SK-N-SH (cell line): ENCODE results near the gene TLE1. TPM values are rescaled to one million over a fixed set of nuclear protein-coding genes. Genes with fewer than 3 reads are reported as not detected.

ENCODE experiments used
- CTCF ChIA-PET: fragments of 300-600, 350-600 bp; formaldehyde crosslinking; extraction: SDS; loops from one replicate; lab custom pipeline; 2021; lab: Yijun Ruan, JAX
- POLR2A ChIA-PET: fragments of 350-600 bp; sonication (Branson Sonifier 250); formaldehyde crosslinking; extraction: SDS; loops from one replicate; lab custom pipeline; 2020; ENCODE audit warnings: antibody characterized with exemption, inconsistent platforms; lab: Yijun Ruan, JAX
- DNase-seq: peaks from one replicate; pipeline ENCODE4 v3.0.0; 2012
- H2AFZ ChIP-seq: fragments of 200-600 bp; sonication (generic); 2 replicates; pipeline ENCODE4 v1.8.1; 2016; ENCODE audit warnings: antibody characterized with exemption, mild to moderate bottlenecking, low read depth
- H3F3A ChIP-seq: fragments of 200-600 bp; sonication (generic); replicated peaks from 2 replicates; pipeline ENCODE3; 2016; ENCODE audit warnings: antibody characterized with exemption, mild to moderate bottlenecking; ENCODE audit not compliant: insufficient read depth
- H3K27ac ChIP-seq, 2 experiments: fragments of 200-500 bp in 1 of 2; fragments of 200-600 bp in 1 of 2; sonication (Bioruptor generic) in 1 of 2; sonication (generic), shearing (Covaris generic) in 1 of 2; 2 replicates each; pipeline versions ENCODE4 v1.5.1 to v1.6.1; 2014 to 2016; ENCODE audit warnings: low read depth in 2 of 2, inconsistent platforms in 1 of 2, low read length in 1 of 2, mild to moderate bottlenecking in 1 of 2, mixed read lengths in 1 of 2
- H3K27me3 ChIP-seq: fragments of 200-600 bp; sonication (generic), shearing (Covaris generic); 2 replicates; pipeline ENCODE4 v1.6.1; 2016; ENCODE audit warnings: mixed run types; ENCODE audit not compliant: insufficient read depth
- H3K36me3 ChIP-seq, 2 experiments: fragments of 200-500 bp in 1 of 2; fragments of 200-600 bp in 1 of 2; sonication (Bioruptor generic) in 1 of 2; sonication (generic) in 1 of 2; replicated peaks in 1 of 2; 2 replicates each; pipeline versions ENCODE3 to v1.5.1; 2014 to 2016; ENCODE audit warnings: low read length in 1 of 2, mild to moderate bottlenecking in 1 of 2; ENCODE audit not compliant: insufficient read depth in 2 of 2, control insufficient read depth in 1 of 2
- H3K4me1 ChIP-seq, 2 experiments: fragments of 200-500 bp in 1 of 2; fragments of 200-600 bp in 1 of 2; sonication (Bioruptor generic) in 1 of 2; sonication (generic), shearing (Covaris generic) in 1 of 2; 2 replicates each; pipeline versions ENCODE4 v1.5.1 to v1.6.1; 2014 to 2016; ENCODE audit warnings: low read depth in 1 of 2, low read length in 1 of 2, mixed run types in 1 of 2; ENCODE audit not compliant: insufficient read depth in 2 of 2, control insufficient read depth in 1 of 2
- H3K4me2 ChIP-seq: fragments of 200-600 bp; sonication (generic), shearing (Covaris generic); 2 replicates; pipeline ENCODE4 v1.6.1; 2017; ENCODE audit warnings: mixed run types
- H3K4me3 ChIP-seq, 2 experiments: fragments of 200-500 bp in 1 of 2; fragments of 200-600 bp in 1 of 2; sonication (Bioruptor generic) in 1 of 2; sonication (generic), shearing (Covaris generic) in 1 of 2; 2 replicates each; pipeline versions ENCODE4 v1.5.1 to v1.8.1; 2014 to 2016; ENCODE audit warnings: low read depth in 2 of 2, inconsistent platforms in 1 of 2, low read length in 1 of 2, mild to moderate bottlenecking in 1 of 2, mixed read lengths in 1 of 2, moderate library complexity in 1 of 2
- H3K79me2 ChIP-seq: fragments of 200-600 bp; sonication (generic); 2 replicates; pipeline ENCODE4 v1.8.1; 2017; ENCODE audit warnings: mild to moderate bottlenecking; ENCODE audit not compliant: insufficient read depth
- H3K9ac ChIP-seq: fragments of 200-600 bp; sonication (generic); 2 replicates; pipeline ENCODE4 v1.6.1; 2017; ENCODE audit warnings: mixed run types
- H3K9me2 ChIP-seq: fragments of 200-600 bp; sonication (generic); 2 replicates; pipeline ENCODE4 v1.6.1; 2017; ENCODE audit warnings: mixed run types
- H3K9me3 ChIP-seq: fragments of 200-600 bp; sonication (generic); 2 replicates; pipeline ENCODE4 v1.6.1; 2017; ENCODE audit warnings: mixed run types, mild to moderate bottlenecking, moderate library complexity
- H4K20me1 ChIP-seq: fragments of 200-600 bp; sonication (generic); 2 replicates; pipeline ENCODE4 v1.6.1; 2017; ENCODE audit warnings: mild to moderate bottlenecking, mixed run types; ENCODE audit not compliant: insufficient read depth
- CHD2 ChIP-seq: fragments of 150-350 bp; IDR thresholded peaks from 2 replicates; pipeline ENCODE4 v1.6.1; 2018; ENCODE audit warnings: low read length; ENCODE audit not compliant: partially characterized antibody
- CTCF ChIP-seq: fragments of 200-600 bp; sonication (generic); IDR thresholded peaks from 2 replicates; pipeline ENCODE4 v1.6.1; 2017; ENCODE audit warnings: antibody characterized with exemption, mild to moderate bottlenecking, moderate library complexity
- EP300 ChIP-seq, 2 experiments: IDR thresholded peaks; 2 replicates each; pipeline versions ENCODE4 v1.4.0 to v1.6.1; 2012; ENCODE audit warnings: borderline replicate concordance in 1 of 2, low read depth in 1 of 2, low read length in 1 of 2
- EZH2phosphoT487 ChIP-seq: fragments of 200-600 bp; sonication (generic); IDR thresholded peaks from 2 replicates; pipeline ENCODE4 v1.6.1; 2017; ENCODE audit warnings: low read depth, mixed run types, mild to moderate bottlenecking, antibody characterized with exemption, moderate library complexity, borderline replicate concordance
- FOSL2 ChIP-seq: IDR thresholded peaks from 2 replicates; pipeline ENCODE4 v1.4.0; 2012; ENCODE audit warnings: low read depth, mild to moderate bottlenecking, moderate library complexity, borderline replicate concordance
- FOXJ3 ChIP-seq: sonication (generic); formaldehyde crosslinking; IDR thresholded peaks from 2 replicates; pipeline ENCODE4 v1.5.1; 2020; ENCODE audit warnings: mild to moderate bottlenecking, missing genetic modification reagents
- FOXM1 ChIP-seq: IDR thresholded peaks from 2 replicates; pipeline ENCODE4 v1.4.0; 2012; ENCODE audit warnings: low read depth, mild to moderate bottlenecking
- GATA2 ChIP-seq: sonication (generic); formaldehyde crosslinking; IDR thresholded peaks from 2 replicates; pipeline ENCODE4 v1.5.0; 2020; ENCODE audit warnings: mild to moderate bottlenecking, missing genetic modification reagents
- MEF2A ChIP-seq: IDR thresholded peaks from 2 replicates; pipeline ENCODE4 v1.4.0; 2012; ENCODE audit warnings: low read depth, borderline replicate concordance
- RAD21 ChIP-seq: IDR thresholded peaks from 2 replicates; pipeline ENCODE4 v1.6.1; 2012; ENCODE audit warnings: mild to moderate bottlenecking, low read length
- RCOR1 ChIP-seq: fragments of 150-350 bp; IDR thresholded peaks from 2 replicates; pipeline ENCODE4 v1.6.1; 2017; ENCODE audit warnings: antibody characterized with exemption, low read length
- RXRA ChIP-seq: IDR thresholded peaks from 2 replicates; pipeline ENCODE4 v1.4.0; 2012; ENCODE audit warnings: low read depth, mild to moderate bottlenecking, borderline replicate concordance
- TAF1 ChIP-seq: IDR thresholded peaks from 2 replicates; pipeline ENCODE4 v1.6.1; 2012; ENCODE audit warnings: low read depth, mild to moderate bottlenecking, low read length, moderate library complexity, borderline replicate concordance
- TCF12 ChIP-seq: IDR thresholded peaks from 2 replicates; pipeline ENCODE4 v1.4.0; 2012
- TEAD4 ChIP-seq: IDR thresholded peaks from 2 replicates; pipeline ENCODE4 v1.4.0; 2012; ENCODE audit warnings: mild to moderate bottlenecking, borderline replicate concordance; ENCODE audit not compliant: insufficient read depth
- USF2 ChIP-seq: fragments of 150-350 bp; IDR thresholded peaks from 2 replicates; pipeline ENCODE4 v1.6.1; 2017; ENCODE audit warnings: antibody characterized with exemption, low read length, low read depth, borderline replicate concordance
- YY1 ChIP-seq: IDR thresholded peaks from 2 replicates; pipeline ENCODE4 v1.4.0; 2012; ENCODE audit warnings: low read depth, mild to moderate bottlenecking
- WGBS: methylation state at CpG from one replicate; pipeline ENCODE4 v1.1.6; 2017; ENCODE audit warnings: low lambda C conversion rate; 5-methylcytosine and 5-hydroxymethylcytosine counted together
- polyA plus RNA-seq, 3 experiments: library from polyadenylated mRNA; depleted of rRNA; stranded (reverse); fragments of >200 nt; gene quantifications; 2 replicates each; pipeline ENCODE4 v1.2.3, GENCODE V29; 2012
- TF ChIP-seq, protein P1 (sequence below): fragments of 150-350 bp; IDR thresholded peaks from 2 replicates; pipeline ENCODE4 v1.6.1; 2016; ENCODE audit warnings: mild to moderate bottlenecking, low read depth, low read length

The TLE1 gene
- polyA plus RNA-seq, 1 of the 3 experiments (the other 2 are of a cell fraction) = 33.0 TPM

DNA sequence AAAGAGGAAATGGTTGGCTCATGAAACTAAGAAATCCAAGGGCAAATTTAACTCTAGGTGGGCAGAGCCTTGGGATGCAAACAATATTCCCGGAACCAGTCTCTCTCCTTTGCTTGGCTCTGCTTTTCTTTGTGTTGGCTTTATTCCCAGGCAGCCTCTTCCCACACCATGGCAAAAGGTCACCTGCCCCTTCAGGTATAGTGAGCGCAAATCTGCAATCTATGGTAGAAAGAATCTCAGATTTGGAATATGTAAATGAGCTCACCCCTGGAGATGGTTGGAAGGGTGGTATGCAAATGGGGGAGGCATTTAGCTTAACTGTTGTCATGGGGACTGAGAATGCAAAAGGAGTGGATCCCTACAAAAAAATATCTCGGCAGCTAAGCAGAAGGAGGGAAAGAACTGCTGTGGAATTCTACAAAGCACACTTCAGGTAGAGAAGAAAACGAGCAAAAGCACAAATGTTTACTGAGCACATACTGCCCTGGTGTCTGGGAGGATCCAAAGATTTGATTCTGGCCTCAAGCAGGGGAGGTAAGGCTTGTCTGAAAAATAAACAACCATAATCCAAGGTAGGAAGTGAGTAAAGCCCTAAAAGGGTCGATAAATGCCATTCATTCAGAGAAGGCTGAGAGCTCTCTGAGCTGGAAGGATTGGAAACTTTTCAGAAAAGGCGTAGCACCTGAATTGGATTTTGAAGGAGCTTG, 139.7 kb downstream of the TLE1 start:
- TF ChIP-seq RXRA = no peak
- no peak for TF ChIP-seq TAF1
- TF ChIP-seq RAD21 = no peak
- TF ChIP-seq, protein P1, sequence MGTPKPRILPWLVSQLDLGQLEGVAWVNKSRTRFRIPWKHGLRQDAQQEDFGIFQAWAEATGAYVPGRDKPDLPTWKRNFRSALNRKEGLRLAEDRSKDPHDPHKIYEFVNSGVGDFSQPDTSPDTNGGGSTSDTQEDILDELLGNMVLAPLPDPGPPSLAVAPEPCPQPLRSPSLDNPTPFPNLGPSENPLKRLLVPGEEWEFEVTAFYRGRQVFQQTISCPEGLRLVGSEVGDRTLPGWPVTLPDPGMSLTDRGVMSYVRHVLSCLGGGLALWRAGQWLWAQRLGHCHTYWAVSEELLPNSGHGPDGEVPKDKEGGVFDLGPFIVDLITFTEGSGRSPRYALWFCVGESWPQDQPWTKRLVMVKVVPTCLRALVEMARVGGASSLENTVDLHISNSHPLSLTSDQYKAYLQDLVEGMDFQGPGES = no peak
- TF ChIP-seq MEF2A = no peak
- no peak for TF ChIP-seq TCF12
- TF ChIP-seq TEAD4 = no peak
- TF ChIP-seq RCOR1 = no peak
- TF ChIP-seq EP300 (IDR thresholded peaks at IDR 0.05; ENCODE audit: borderline replicate concordance in 1 of 2, low read depth in 1 of 2, low read length in 1 of 2) = no peak
- no peak for TF ChIP-seq EZH2phosphoT487
- TF ChIP-seq GATA2 (CRISPR knock-in tag) = no peak
- no peak for TF ChIP-seq CHD2
- TF ChIP-seq FOSL2 = no peak
- no peak for TF ChIP-seq CTCF
- TF ChIP-seq YY1 = no peak
- TF ChIP-seq FOXM1 = no peak
- TF ChIP-seq USF2 = no peak
- TF ChIP-seq FOXJ3 (CRISPR knock-in tag) = no peak
- H3K27me3 ChIP-seq = no peaks in the 10 kb centered on the region
- no peaks in the 10 kb centered on the region for H4K20me1 ChIP-seq
- H3F3A ChIP-seq = no peaks in the 10 kb centered on the region
- no peak overlapping the region for H2AFZ ChIP-seq
- H3K4me3 ChIP-seq = no peak overlapping the region
- no peak overlapping the region for H3K9ac ChIP-seq
- H3K79me2 ChIP-seq = no peaks in the 10 kb centered on the region
- ChIA-PET CTCF (interaction anchor here (0.9 to 1.1 kb wide), 2 partner anchors 20 to 27 kb away, joined by 3 to 4 read pairs; no protein-coding TSS in a partner anchor), POLR2A (no interaction called here)
- H3K4me1 ChIP-seq = no peaks in the 10 kb centered on the region
- no peak overlapping the region for H3K27ac ChIP-seq
- H3K36me3 ChIP-seq = no peaks in the 10 kb centered on the region
- H3K9me3 ChIP-seq = no peaks in the 10 kb centered on the region
- no peaks in the 10 kb centered on the region for H3K9me2 ChIP-seq
- no peak for DNase-seq
- 79% methylated on average over 6 of the region's 6 CpGs for WGBS
- no peak overlapping the region for H3K4me2 ChIP-seq
